ENCODE measurements around the gene MCTP1. TPM values are rescaled to one million over a fixed set of nuclear protein-coding genes. Genes with fewer than 3 reads are reported as not detected.

MCTP1 gene
- total RNA-seq, 1 experiment from 2014 or later, result 2.5 TPM

- Histone ChIP-seq H3K79me1 (ENCODE audit: insufficient read depth, low read depth, low read length, poor library complexity, severe bottlenecking) (no peaks in the 10 kb centered on the region), H3K4me2 (ENCODE audit: insufficient read depth, insufficient read length, low read length) (no peak overlapping the region), H2AFZ (ENCODE audit: low read length) (no peak overlapping the region), H4K8ac (replicated peaks; ENCODE audit: insufficient read length, low read depth, low read length) (no peak overlapping the region), H3K9ac (ENCODE audit: extremely low read depth, insufficient read length, low read length) (no peak overlapping the region), H3K23ac (ENCODE audit: insufficient read length, low read depth, low read length) (no peak overlapping the region), H3K9me3 (ENCODE audit: control insufficient read depth, low read depth, low read length) (no peaks in the 10 kb centered on the region), H3K18ac (ENCODE audit: insufficient read length, low read depth, low read length) (no peak overlapping the region), H2BK20ac (ENCODE audit: low read depth, low read length, poor library complexity, severe bottlenecking) (no peak overlapping the region), H4K20me1 (ENCODE audit: control insufficient read depth, insufficient read depth, insufficient read length) (no peaks in the 10 kb centered on the region), H3K23me2 (ENCODE audit: insufficient read length, low read depth, low read length, poor library complexity, severe bottlenecking) (no peaks in the 10 kb centered on the region), H2BK15ac (ENCODE audit: low read depth, low read length) (no peak overlapping the region), H2AK5ac (ENCODE audit: insufficient read length, low read length) (no peak overlapping the region), H2BK5ac (ENCODE audit: insufficient read length, low read length) (no peak overlapping the region), H2BK120ac (ENCODE audit: low read depth, low read length, poor library complexity, severe bottlenecking) (no peak overlapping the region), H3K4ac (ENCODE audit: low read depth, low read length) (no peak overlapping the region), H3K4me1 (ENCODE audit: insufficient read depth, low read length) (no peaks in the 10 kb centered on the region; the same call in 1 of the 2 replicates), H2BK12ac (ENCODE audit: insufficient read length, low read depth, low read length) (no peak overlapping the region), H3K79me2 (ENCODE audit: insufficient read depth, low read length) (no peaks in the 10 kb centered on the region), H4K91ac (ENCODE audit: insufficient read length, low read depth, low read length) (no peak overlapping the region), H3K27ac (ENCODE audit: insufficient read length, low read depth, low read length) (no peak overlapping the region), H3K14ac (ENCODE audit: insufficient read depth, low read length) (no peak overlapping the region), H3K27me3 (ENCODE audit: insufficient read depth, low read length) (no peaks in the 10 kb centered on the region), H4K5ac (ENCODE audit: insufficient read length, low read depth, low read length) (no peak overlapping the region), H3T11ph (ENCODE audit: low read length) (no peak overlapping the region), H3K56ac (ENCODE audit: insufficient read length, low read depth, low read length) (no peak overlapping the region)
- TF ChIP-seq, protein P1, sequence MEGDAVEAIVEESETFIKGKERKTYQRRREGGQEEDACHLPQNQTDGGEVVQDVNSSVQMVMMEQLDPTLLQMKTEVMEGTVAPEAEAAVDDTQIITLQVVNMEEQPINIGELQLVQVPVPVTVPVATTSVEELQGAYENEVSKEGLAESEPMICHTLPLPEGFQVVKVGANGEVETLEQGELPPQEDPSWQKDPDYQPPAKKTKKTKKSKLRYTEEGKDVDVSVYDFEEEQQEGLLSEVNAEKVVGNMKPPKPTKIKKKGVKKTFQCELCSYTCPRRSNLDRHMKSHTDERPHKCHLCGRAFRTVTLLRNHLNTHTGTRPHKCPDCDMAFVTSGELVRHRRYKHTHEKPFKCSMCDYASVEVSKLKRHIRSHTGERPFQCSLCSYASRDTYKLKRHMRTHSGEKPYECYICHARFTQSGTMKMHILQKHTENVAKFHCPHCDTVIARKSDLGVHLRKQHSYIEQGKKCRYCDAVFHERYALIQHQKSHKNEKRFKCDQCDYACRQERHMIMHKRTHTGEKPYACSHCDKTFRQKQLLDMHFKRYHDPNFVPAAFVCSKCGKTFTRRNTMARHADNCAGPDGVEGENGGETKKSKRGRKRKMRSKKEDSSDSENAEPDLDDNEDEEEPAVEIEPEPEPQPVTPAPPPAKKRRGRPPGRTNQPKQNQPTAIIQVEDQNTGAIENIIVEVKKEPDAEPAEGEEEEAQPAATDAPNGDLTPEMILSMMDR (conservative IDR thresholded peaks at IDR 0.05), result no peak
- Mint-ChIP-seq H3K4me1 (peaks cover 32 to 43% of the 10 kb centered on the region in 2 experiments), H3K36me3 (ENCODE audit: insufficient read depth in 1 of 3, low read depth in 3 of 3) (no peaks in the 10 kb centered on the region), H3K9me3 (no peaks in the 10 kb centered on the region), H3K4me3 (no peak overlapping the region), H3K27me3 (ENCODE audit: low read depth) (no peaks in the 10 kb centered on the region; the same call in 1 of the 2 replicates), H3K27ac (no peak overlapping the region)
- no peak for DNase-seq
- WGBS (ENCODE audit: extremely low coverage, insufficient read length, low lambda C conversion rate), result no CpG with 5 or more reads among the region's 4 CpGs
Measured at GRCh38 chr5:94869921-94870320, 415.0 kb downstream of the MCTP1 start.

All from H9 (cell line).